Pancreas (tissue), 10 donors: ENCODE data around the gene SLC24A3. TPM values are rescaled to one million over a fixed set of nuclear protein-coding genes. Genes with fewer than 3 reads are reported as not detected.

Experiments used
- ATAC-seq, 4 donors: fragments of 200-7000 bp; cut with Tn5 transposase; one replicate each; pipeline versions ENCODE4 v1.8.0 to v1.9.1; 2020; ENCODE audit warnings: mild to moderate bottlenecking in 4 of 4, moderate library complexity in 4 of 4
- DNase-seq, 6 donors: peaks; one replicate each; pipeline ENCODE4 v3.0.0-alpha.2; 2020
- FAIRE-seq: peaks from 2 replicates; lab custom pipeline; 2012; peaks lifted over from hg19 to GRCh38; lab: Jason Lieb, UNC
- H3K27ac ChIP-seq, 4 donors: fragments of 200-600 bp; sonication (generic); 1 replicate in 3 of 4; 2 replicates in 1 of 4; pipeline versions ENCODE4 v1.5.0 to v1.8.0; 2020
- H3K27me3 ChIP-seq, 4 donors: fragments of 200-600 bp; one replicate each; pipeline ENCODE4 v1.8.0; 2021
- H3K36me3 ChIP-seq, 3 donors: fragments of 200-600 bp; sonication (generic) in 1 of 3; one replicate each; pipeline versions ENCODE4 v1.5.0 to v1.8.0; 2020 to 2021
- H3K4me1 ChIP-seq, 3 donors: fragments of 200-600 bp; one replicate each; pipeline ENCODE4 v1.8.0; 2021
- H3K4me3 ChIP-seq, 4 donors: fragments of 200-600 bp; sonication (generic) in 2 of 4; one replicate each; pipeline versions ENCODE4 v1.5.0 to v1.8.0; 2020 to 2021
- H3K9me3 ChIP-seq, 4 donors: fragments of 200-600 bp; one replicate each; pipeline ENCODE4 v1.8.0; 2021
- CTCF ChIP-seq, 4 donors: fragments of 200-600 bp; sonication (generic) in 3 of 4; IDR thresholded peaks; one replicate each; pipeline versions ENCODE4 v1.5.0 to v1.8.0; 2021; ENCODE audit warnings: antibody characterized with exemption in 4 of 4
- WGBS, 2 donors: extraction: QIAGEN DNeasy Blood & Tissue Kit; methylation state at CpG; one replicate each; pipeline ENCODE4 v1.1.7; 2013; 5-methylcytosine and 5-hydroxymethylcytosine counted together
- intact Hi-C, 3 donors: fragments of 100-400 bp; cut with DNase I; formaldehyde crosslinking; loops; one replicate each; pipeline versions ENCODE4 v1.11.1 to v1.14.2; 2022
- polyA plus RNA-seq, 2 donors: library from polyadenylated mRNA; stranded (reverse); fragments of 200-250 nt; gene quantifications; one replicate each; pipeline ENCODE4 v1.2.3, GENCODE V29; 2013
- total RNA-seq, 6 donors: library from RNA; stranded (reverse); fragmentation: NEBNext Ultra II Directional in 4 of 6; extraction: Animal tissue kit (Norgen Biotek cat#: 25700) in 4 of 6; gene quantifications; one replicate each; pipeline versions ENCODE4 v1.2.1 to v1.2.4, GENCODE V29; 2021 to 2023
- donor health status: healthy with polysubstance abuse.
- donor health status: DM: no; HTN: no; CAD: no; lungs with moderate emphysema.
- donor health status: DM: no; HTN: no; CAD: no.
- donor health status: control.
- donor health status: control.
- donor health status: Bipolar disorder and iron deficiency.
- donor health status: DM: yes; HTN: yes; CAD: no.
- donor health status: DM: no; HTN: no; CAD: no.
- donor health status: DM: no; HTN: no; CAD: no.
- donor health status: DM: yes; HTN: yes; CAD: no.

SLC24A3 gene
- total and polyA plus RNA-seq, 8 donors = 0.28 to 0.87 (median 0.49) TPM

GRCh38 chr20:19512886-19513677, 300.6 kb downstream of the SLC24A3 start:
- H3K4me3 ChIP-seq = no peak overlapping the region
- intact Hi-C loops = no loop called here
- H3K4me1 ChIP-seq = no peaks in the 10 kb centered on the region
- 41 to 44% methylated on average over 3 of the region's 3 CpGs for WGBS, 2 donors
- DNase-seq (no peak), FAIRE-seq (no peak), ATAC-seq (no peak)
- no peak overlapping the region for H3K27ac ChIP-seq
- H3K27me3 ChIP-seq = no peaks in the 10 kb centered on the region
- no peaks in the 10 kb centered on the region for H3K9me3 ChIP-seq
- H3K36me3 ChIP-seq = no peaks in the 10 kb centered on the region
- no peak for TF ChIP-seq CTCF (IDR thresholded peaks at IDR 0.05)

GRCh38 chr20:19515074-19515473, 302.6 kb downstream of the SLC24A3 start:
- FAIRE-seq (no peak), ATAC-seq (no peak), DNase-seq (no peak)
- Histone ChIP-seq H3K36me3 (no peaks in the 10 kb centered on the region), H3K4me1 (no peaks in the 10 kb centered on the region), H3K4me3 (no peak overlapping the region), H3K27me3 (no peaks in the 10 kb centered on the region), H3K9me3 (no peaks in the 10 kb centered on the region), H3K27ac (no peak overlapping the region)
- WGBS, 2 donors = 51 to 60% methylated on average over 6 of the region's 6 CpGs
- intact Hi-C loops = no loop called here
- no peak for TF ChIP-seq CTCF (IDR thresholded peaks at IDR 0.05)

DNA sequence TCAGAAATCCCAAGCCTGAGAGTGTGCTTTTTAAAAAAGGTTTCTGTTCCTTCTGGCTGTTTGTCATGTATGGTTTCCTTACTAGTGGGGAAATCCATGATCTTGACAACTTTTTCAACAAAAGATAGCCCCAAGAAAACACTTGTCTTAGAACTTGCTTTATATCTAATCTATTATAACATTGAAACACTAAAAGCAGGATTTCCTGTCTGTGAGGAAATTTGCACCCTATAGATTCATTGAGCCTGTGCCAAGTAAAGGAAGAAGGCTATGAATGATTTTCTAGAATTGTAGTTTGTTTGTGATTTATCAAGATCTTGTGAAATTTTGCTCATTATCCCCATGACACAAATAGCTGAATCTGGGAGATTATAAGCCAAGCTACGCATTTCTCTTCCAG, 307.0 kb downstream of the SLC24A3 start:
- DNase-seq (no peak), FAIRE-seq (no peak), ATAC-seq (no peak)
- Histone ChIP-seq H3K36me3 (no peaks in the 10 kb centered on the region), H3K27ac (no peak overlapping the region), H3K27me3 (no peaks in the 10 kb centered on the region), H3K9me3 (no peaks in the 10 kb centered on the region), H3K4me3 (no peak overlapping the region), H3K4me1 (no peaks in the 10 kb centered on the region)
- TF ChIP-seq CTCF (IDR thresholded peaks at IDR 0.05) = no peak
- intact Hi-C loops = no loop called here
- 34 to 61% methylated on average over 1 of the region's 1 CpG for WGBS, 2 donors

DNA sequence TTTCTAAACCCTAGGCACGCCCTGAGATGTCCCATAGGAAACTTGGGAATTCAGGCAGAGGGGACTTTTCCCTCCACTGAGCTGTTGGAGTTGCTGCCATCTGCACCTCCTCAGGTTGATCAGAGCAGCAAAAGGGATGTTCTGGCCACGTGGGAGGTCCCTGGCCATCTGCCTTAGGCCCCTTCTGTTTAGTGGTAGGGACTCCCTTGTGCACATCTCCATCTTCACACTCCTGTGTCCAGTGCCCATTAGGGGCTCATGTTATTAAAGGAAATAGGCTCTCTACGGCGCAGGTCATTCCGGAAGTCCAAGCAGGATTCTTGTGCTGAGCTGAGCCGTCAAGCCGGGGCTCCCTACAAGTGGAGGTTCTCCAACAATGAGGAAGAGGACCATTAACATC, 307.8 kb downstream of the SLC24A3 start:
- H3K4me1 ChIP-seq = no peaks in the 10 kb centered on the region
- no peaks in the 10 kb centered on the region for H3K9me3 ChIP-seq
- ATAC-seq = no peak
- no peak overlapping the region for H3K4me3 ChIP-seq
- FAIRE-seq = no peak
- no peaks in the 10 kb centered on the region for H3K36me3 ChIP-seq
- intact Hi-C loops = no loop called here
- DNase-seq = no peak
- no peaks in the 10 kb centered on the region for H3K27me3 ChIP-seq
- 69 to 82% methylated on average over 7 of the region's 7 CpGs for WGBS, 2 donors
- no peak for TF ChIP-seq CTCF (IDR thresholded peaks at IDR 0.05)
- no peak overlapping the region for H3K27ac ChIP-seq

GRCh38 chr20:19522071-19522801, 309.8 kb downstream of the SLC24A3 start:
- H3K4me1 ChIP-seq = no peaks in the 10 kb centered on the region
- WGBS, 2 donors = 76 to 87% methylated on average over 9 of the region's 9 CpGs
- no peaks in the 10 kb centered on the region for H3K9me3 ChIP-seq
- no peak overlapping the region for H3K4me3 ChIP-seq
- no peak overlapping the region for H3K27ac ChIP-seq
- no peaks in the 10 kb centered on the region for H3K36me3 ChIP-seq
- DNase-seq (no peak), FAIRE-seq (no peak), ATAC-seq (no peak)
- intact Hi-C loops = no loop called here
- H3K27me3 ChIP-seq = no peaks in the 10 kb centered on the region
- TF ChIP-seq CTCF (IDR thresholded peaks at IDR 0.05) = no peak
